OCI-LY3 (cell line): Measurements from ENCODE around the gene ZNF841.
A peak's percentile ranks its signal among the peaks of the same experiment; 100 is the strongest.
"Not testable (repeated sequence)": the region's sequence is repeated elsewhere in the genome, so short reads cannot be mapped to it uniquely, and the experiment has no call there.

ENCODE experiments used
- H2AFZ ChIP-seq: fragments of 200-600, 300-600 bp; shearing (Covaris generic); 2 replicates; pipeline ENCODE4 v1.6.0; 2014; ENCODE audit warnings: antibody characterized with exemption, low read depth, low read length
- H3K27ac ChIP-seq: fragments of 200-600, 300-600 bp; sonication (generic); 2 replicates; pipeline ENCODE4 v1.5.1; 2014; ENCODE audit warnings: mild to moderate bottlenecking, low read length, moderate library complexity, mixed read lengths
- H3K27me3 ChIP-seq: fragments of 200-600, 300-600 bp; sonication (generic); 2 replicates; pipeline ENCODE4 v1.6.1; 2014; ENCODE audit warnings: low read depth, low read length, mixed read lengths
- H3K36me3 ChIP-seq: fragments of 200-600, 300-600 bp; sonication (generic); replicated peaks from 2 replicates; pipeline ENCODE3; 2014; ENCODE audit warnings: low read depth, low read length, mixed read lengths
- H3K4me1 ChIP-seq: fragments of 300-600, 200-600 bp; sonication (generic); 2 replicates; pipeline ENCODE4 v1.6.1; 2014; ENCODE audit warnings: low read length, mixed read lengths
- H3K4me2 ChIP-seq: fragments of 200-600, 300-600 bp; sonication (generic); 2 replicates; pipeline ENCODE4 v1.6.1; 2014; ENCODE audit warnings: low read length, mixed read lengths
- H3K4me3 ChIP-seq: fragments of 300-600, 200-600 bp; sonication (generic); 2 replicates; pipeline ENCODE4 v1.5.1; 2014; ENCODE audit warnings: antibody characterized with exemption, mild to moderate bottlenecking, low read length, moderate library complexity
- H3K79me2 ChIP-seq: fragments of 300-600, 200-600 bp; shearing (Covaris generic); 2 replicates; pipeline ENCODE4 v1.6.1; 2014; ENCODE audit warnings: mild to moderate bottlenecking, low read length, mixed read lengths
- H3K9ac ChIP-seq: fragments of 300-600, 200-600 bp; shearing (Covaris generic); 2 replicates; pipeline ENCODE4 v1.6.0; 2014; ENCODE audit warnings: mild to moderate bottlenecking, low read length, moderate library complexity
- H3K9me3 ChIP-seq: fragments of 200-600, 300-600 bp; shearing (Covaris generic); 2 replicates; pipeline ENCODE4 v1.6.1; 2014; ENCODE audit warnings: low read length, mixed read lengths; ENCODE audit not compliant: insufficient read depth
- H4K20me1 ChIP-seq: fragments of 200-600, 300-600 bp; sonication (generic); 2 replicates; pipeline ENCODE4 v1.6.1; 2016; ENCODE audit warnings: low read length, mixed read lengths; ENCODE audit not compliant: insufficient read depth
- EZH2phosphoT487 ChIP-seq: fragments of 200-600 bp; shearing (Covaris generic); IDR thresholded peaks from 2 replicates; pipeline ENCODE4 v1.6.1; 2018; ENCODE audit warnings: antibody characterized with exemption, mixed run types, low read depth
- TF ChIP-seq, protein P1 (sequence below): fragments of 200-600, 300-600 bp; sonication (generic); IDR thresholded peaks from 2 replicates; pipeline ENCODE4 v1.5.1; 2014; ENCODE audit warnings: antibody characterized with exemption, low read length, low read depth

ZNF841 gene

DNA sequence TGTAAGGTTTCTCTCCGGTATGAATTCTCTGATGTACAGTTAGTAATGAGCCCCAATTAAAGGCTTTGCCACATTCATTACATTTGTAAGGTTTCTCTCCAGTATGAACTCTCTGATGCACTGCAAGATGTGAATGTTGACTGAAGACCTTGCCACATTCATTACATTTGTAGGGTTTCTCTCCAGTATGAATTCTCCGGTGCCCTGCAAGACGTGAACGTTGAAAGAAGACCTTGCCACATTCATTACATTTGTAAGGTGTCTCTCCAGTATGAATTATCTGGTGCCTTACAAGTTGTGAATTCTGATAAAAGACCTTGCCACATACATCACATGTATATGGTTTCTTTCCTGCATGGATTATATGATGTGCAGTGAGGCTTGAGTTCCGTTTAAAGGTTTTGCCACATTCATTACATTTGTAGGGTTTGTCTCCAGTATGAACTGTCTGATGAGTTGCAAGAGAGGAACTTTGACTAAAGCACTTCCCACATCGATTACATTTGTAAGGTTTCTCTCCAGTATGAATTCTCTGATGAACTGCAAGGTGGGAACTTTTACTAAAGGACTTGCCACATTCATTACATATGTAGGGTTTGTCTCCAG lies 29.2 kb downstream of the ZNF841 start:
- Histone ChIP-seq H4K20me1 (no peaks in the 10 kb centered on the region), H3K9ac (no peak overlapping the region), H3K27me3 (no peaks in the 10 kb centered on the region), H3K79me2 (no peaks in the 10 kb centered on the region), H3K27ac (no peak overlapping the region), H3K9me3 (peaks cover 36% of the 10 kb centered on the region), H3K4me1 (no peaks in the 10 kb centered on the region), H3K36me3 (no peaks in the 10 kb centered on the region), H3K4me2 (no peak overlapping the region), H3K4me3 (no peak overlapping the region), H2AFZ (no peak overlapping the region)
- TF ChIP-seq, protein P1, sequence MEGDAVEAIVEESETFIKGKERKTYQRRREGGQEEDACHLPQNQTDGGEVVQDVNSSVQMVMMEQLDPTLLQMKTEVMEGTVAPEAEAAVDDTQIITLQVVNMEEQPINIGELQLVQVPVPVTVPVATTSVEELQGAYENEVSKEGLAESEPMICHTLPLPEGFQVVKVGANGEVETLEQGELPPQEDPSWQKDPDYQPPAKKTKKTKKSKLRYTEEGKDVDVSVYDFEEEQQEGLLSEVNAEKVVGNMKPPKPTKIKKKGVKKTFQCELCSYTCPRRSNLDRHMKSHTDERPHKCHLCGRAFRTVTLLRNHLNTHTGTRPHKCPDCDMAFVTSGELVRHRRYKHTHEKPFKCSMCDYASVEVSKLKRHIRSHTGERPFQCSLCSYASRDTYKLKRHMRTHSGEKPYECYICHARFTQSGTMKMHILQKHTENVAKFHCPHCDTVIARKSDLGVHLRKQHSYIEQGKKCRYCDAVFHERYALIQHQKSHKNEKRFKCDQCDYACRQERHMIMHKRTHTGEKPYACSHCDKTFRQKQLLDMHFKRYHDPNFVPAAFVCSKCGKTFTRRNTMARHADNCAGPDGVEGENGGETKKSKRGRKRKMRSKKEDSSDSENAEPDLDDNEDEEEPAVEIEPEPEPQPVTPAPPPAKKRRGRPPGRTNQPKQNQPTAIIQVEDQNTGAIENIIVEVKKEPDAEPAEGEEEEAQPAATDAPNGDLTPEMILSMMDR: no peak
- TF ChIP-seq EZH2phosphoT487: no peak

DNA sequence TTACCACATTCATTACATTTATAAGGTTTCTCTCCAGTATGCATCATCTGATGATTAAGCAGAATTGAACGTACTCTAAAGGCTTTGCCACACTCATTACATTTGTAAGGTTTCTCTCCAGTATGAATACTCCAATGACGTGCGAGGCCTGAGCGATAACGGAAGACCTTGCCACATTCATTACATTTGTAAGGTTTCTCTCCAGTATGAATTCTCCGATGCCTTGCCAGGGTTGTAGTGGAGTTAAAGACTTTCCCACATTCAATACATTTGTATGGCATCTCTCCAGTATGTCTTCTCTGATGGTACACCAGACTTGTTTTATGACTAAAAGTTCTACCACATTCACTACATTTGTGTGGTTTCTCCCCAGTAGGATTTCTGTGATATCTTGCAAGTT lies 30.2 kb downstream of the ZNF841 start:
- Histone ChIP-seq H3K4me1 (no peaks in the 10 kb centered on the region), H3K27ac (no peak overlapping the region), H3K9me3 (peaks cover 38% of the 10 kb centered on the region), H3K36me3 (no peaks in the 10 kb centered on the region), H3K79me2 (no peaks in the 10 kb centered on the region), H3K4me3 (no peak overlapping the region), H3K9ac (no peak overlapping the region), H2AFZ (no peak overlapping the region), H3K27me3 (no peaks in the 10 kb centered on the region), H3K4me2 (no peak overlapping the region), H4K20me1 (no peaks in the 10 kb centered on the region)
- no peak for TF ChIP-seq EZH2phosphoT487
- TF ChIP-seq, protein P1: no peak

DNA sequence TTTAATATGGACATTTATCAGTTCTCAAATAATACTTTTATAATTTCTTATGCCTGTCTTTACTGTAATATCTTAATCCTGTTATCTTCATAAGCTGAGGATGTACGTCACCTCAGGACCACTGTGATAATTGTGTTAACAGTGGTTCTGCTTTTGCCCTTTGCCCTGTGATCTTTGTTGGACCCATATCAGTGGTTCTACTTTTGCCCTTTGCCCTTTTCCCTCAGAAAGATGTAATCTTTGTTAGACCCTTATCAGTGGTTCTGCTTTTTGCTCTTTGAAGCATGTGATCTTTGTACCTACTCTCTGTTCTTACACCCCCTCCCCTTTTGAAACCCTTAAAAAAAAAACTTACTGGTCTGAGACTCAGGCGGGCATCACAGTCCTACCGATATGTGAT lies 39.1 kb downstream of the ZNF841 start:
- not testable (repeated sequence) for H3K27ac ChIP-seq, H3K79me2 ChIP-seq, H3K4me2 ChIP-seq, H3K9ac ChIP-seq, H3K36me3 ChIP-seq, H3K4me3 ChIP-seq, H2AFZ ChIP-seq, H3K27me3 ChIP-seq, H3K9me3 ChIP-seq, H3K4me1 ChIP-seq, H4K20me1 ChIP-seq

DNA sequence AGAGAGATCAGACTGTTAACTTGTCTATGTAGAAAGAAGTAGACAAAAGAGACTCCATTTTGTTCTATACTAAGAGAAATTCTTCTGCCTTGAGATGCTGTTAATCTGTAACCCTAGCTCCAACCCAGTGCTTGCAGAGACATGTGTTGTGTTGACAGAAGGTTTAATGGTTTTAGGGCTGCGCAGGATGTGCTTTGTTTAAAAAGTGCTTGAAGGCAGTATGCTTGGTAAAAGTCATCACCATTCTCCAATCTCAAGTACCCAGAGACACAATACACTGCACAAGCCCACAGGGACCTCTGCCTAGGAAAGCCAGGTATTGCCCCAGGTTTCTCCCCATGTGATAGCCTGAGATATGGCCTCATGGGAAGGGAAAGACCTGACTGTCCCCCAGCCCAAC lies 43.8 kb downstream of the ZNF841 start:
- H3K4me2 ChIP-seq: not testable (repeated sequence)

DNA sequence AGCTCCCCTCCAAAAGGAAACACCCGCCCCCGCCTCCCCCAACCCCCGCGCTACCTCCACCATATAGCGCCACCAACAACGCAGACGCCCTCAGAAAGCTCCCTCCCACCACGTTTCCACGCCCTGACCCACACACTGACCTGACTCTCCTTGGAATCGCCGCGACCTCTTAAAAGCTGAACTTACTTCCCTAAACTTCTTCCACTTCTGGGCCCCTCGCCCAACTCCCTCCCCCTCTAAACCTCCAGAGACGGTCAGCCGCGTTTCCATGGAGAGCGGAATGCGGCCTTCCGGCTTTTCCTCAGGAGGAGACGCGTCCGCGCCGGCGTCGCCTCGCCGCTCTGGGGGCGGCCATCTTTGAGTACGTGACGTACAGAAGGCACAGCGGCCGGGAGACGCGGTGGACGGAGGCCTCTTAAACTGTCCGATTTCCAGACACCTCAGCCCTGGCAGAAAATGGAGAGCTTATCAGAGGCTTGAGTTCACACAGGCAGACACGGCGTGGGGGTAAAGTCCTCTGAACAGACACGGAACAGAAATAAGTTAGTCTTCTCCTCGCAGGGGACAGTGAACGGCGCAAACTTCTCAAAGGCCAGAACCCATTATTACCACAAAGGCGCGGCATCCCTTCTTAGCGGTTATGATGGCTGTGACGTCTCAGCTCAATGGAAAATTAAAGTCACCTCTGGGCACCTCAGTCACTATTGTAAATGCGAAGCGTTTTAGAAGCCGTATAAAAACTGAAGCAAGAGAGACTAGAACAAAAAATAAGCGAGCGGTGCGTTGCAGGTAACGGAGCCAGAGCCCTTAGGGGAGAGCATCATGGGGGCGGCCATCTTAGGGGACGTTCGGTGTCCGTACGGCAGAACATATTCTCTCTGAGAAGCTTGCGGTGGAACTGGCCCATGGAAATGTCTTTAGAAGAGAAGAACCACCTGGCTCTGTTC lies 46.7 kb downstream of the ZNF841 start, which contains the start of gene ZNF432:
TSS of gene ZNF432 (minus strand) at position 284 of the 947 bp plus-strand sequence. CDS start 1,970 bp downstream, outside the sequence.
- Histone ChIP-seq H3K9me3 (peaks cover 17% of the 10 kb centered on the region; the same call in 1 of the 2 replicates), H3K27me3 (no peaks in the 10 kb centered on the region), H2AFZ (peak within 1 kb of the TSS; percentile 81), H3K27ac (peak within 1 kb of the TSS; percentile 36; the same call in 1 of the 2 replicates), H3K79me2 (no peaks in the 10 kb centered on the region), H3K4me3 (peak within 1 kb of the TSS; percentile 75), H3K9ac (peak within 1 kb of the TSS; percentile 62), H3K36me3 (peaks cover 2% of the 10 kb centered on the region), H3K4me1 (no peaks in the 10 kb centered on the region), H4K20me1 (no peaks in the 10 kb centered on the region), H3K4me2 (peak within 1 kb of the TSS; percentile 54)
- TF ChIP-seq EZH2phosphoT487: no peak
- TF ChIP-seq, protein P1: no peak

More for the DNA sequence above, 43.8 kb downstream of the ZNF841 start:
- H3K36me3 ChIP-seq, H2AFZ ChIP-seq, H4K20me1 ChIP-seq, H3K27me3 ChIP-seq, H3K4me1 ChIP-seq, H3K79me2 ChIP-seq, H3K9ac ChIP-seq, H3K4me3 ChIP-seq, H3K27ac ChIP-seq: not testable (repeated sequence)
- peaks cover 13% of the 10 kb centered on the region; the same call in 1 of the 2 replicates for H3K9me3 ChIP-seq
